GM12801 (cell line): ENCODE measurements around the gene PLD6.

Source experiments
- CTCF ChIP-seq: IDR thresholded peaks from one replicate; pipeline ENCODE4 v1.5.1; 2011; ENCODE audit warnings: control low read depth; ENCODE audit not compliant: insufficient read length; ENCODE audit errors: extremely low read depth

PLD6 gene

GRCh38 chr17:17151055-17151454 is 55.1 kb downstream of the PLD6 start:
- no peak for TF ChIP-seq CTCF
